ENCODE data around the gene TTLL3. TPM values are rescaled to one million over a fixed set of nuclear protein-coding genes. Genes with fewer than 3 reads are reported as not detected.

Gene TTLL3
- total and polyA plus RNA-seq, 2 of the 13 experiments (the other 11 are each of a cell fraction or from before 2014, with no cell fraction given) = 9.5 to 51.2 TPM

DNA sequence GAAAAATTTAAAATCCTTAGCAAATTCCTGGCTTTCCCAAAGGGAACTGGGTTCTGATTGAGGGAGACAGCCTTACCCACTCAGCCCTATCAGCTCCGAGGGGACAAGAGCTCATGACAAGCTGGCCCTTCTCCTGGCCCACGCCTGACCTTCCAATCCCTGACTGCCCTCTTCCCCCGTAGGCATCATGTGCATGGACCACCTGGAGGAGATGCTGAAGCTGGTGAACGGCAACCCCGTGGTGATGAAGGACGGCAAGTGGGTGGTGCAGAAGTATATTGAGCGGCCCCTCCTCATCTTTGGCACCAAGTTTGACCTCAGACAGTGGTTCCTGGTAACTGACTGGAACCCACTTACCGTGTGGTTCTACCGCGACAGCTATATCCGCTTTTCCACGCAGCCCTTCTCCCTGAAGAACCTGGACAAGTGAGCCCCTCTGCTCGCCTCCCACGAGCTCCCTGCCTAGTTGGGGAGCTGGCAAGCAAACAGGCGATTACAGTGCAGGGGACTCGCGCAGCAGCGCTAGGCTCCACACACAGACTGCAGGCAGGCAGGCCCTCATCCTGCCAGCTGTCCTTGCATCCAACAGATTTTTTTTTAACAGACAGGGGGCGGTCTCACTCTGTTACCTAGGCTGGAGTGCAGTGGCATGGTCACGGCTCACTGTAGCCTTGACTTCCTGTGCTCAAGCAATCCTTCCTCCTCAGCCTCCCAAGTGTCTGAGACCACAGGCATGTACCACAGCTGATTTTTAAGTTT lies 16.9 kb downstream of the TTLL3 start (continued):
- TF ChIP-seq, protein P1, sequence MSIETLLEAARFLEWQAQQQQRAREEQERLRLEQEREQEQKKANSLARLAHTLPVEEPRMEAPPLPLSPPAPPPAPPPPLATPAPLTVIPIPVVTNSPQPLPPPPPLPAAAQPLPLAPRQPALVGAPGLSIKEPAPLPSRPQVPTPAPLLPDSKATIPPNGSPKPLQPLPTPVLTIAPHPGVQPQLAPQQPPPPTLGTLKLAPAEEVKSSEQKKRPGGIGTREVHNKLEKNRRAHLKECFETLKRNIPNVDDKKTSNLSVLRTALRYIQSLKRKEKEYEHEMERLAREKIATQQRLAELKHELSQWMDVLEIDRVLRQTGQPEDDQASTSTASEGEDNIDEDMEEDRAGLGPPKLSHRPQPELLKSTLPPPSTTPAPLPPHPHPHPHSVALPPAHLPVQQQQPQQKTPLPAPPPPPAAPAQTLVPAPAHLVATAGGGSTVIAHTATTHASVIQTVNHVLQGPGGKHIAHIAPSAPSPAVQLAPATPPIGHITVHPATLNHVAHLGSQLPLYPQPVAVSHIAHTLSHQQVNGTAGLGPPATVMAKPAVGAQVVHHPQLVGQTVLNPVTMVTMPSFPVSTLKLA (IDR thresholded peaks at IDR 0.05) = no peak
- TF ChIP-seq RAD21 (CRISPR knock-in tag; IDR thresholded peaks at IDR 0.05) = 0 out of 2 replicates have a peak, but pooled peaks have one; percentile 36
- TF ChIP-seq RFX3 (CRISPR knock-in tag; IDR thresholded peaks at IDR 0.05) = no peak
- no peak for TF ChIP-seq SMARCE1 (IDR thresholded peaks at IDR 0.05; ENCODE audit: borderline replicate concordance)
- TF ChIP-seq, protein P2, sequence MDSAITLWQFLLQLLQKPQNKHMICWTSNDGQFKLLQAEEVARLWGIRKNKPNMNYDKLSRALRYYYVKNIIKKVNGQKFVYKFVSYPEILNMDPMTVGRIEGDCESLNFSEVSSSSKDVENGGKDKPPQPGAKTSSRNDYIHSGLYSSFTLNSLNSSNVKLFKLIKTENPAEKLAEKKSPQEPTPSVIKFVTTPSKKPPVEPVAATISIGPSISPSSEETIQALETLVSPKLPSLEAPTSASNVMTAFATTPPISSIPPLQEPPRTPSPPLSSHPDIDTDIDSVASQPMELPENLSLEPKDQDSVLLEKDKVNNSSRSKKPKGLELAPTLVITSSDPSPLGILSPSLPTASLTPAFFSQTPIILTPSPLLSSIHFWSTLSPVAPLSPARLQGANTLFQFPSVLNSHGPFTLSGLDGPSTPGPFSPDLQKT (CRISPR knock-in tag; IDR thresholded peaks at IDR 0.05; ENCODE audit: borderline replicate concordance) = no peak
- TF ChIP-seq ZFY (CRISPR knock-in tag; IDR thresholded peaks at IDR 0.05) = no peak

DNA sequence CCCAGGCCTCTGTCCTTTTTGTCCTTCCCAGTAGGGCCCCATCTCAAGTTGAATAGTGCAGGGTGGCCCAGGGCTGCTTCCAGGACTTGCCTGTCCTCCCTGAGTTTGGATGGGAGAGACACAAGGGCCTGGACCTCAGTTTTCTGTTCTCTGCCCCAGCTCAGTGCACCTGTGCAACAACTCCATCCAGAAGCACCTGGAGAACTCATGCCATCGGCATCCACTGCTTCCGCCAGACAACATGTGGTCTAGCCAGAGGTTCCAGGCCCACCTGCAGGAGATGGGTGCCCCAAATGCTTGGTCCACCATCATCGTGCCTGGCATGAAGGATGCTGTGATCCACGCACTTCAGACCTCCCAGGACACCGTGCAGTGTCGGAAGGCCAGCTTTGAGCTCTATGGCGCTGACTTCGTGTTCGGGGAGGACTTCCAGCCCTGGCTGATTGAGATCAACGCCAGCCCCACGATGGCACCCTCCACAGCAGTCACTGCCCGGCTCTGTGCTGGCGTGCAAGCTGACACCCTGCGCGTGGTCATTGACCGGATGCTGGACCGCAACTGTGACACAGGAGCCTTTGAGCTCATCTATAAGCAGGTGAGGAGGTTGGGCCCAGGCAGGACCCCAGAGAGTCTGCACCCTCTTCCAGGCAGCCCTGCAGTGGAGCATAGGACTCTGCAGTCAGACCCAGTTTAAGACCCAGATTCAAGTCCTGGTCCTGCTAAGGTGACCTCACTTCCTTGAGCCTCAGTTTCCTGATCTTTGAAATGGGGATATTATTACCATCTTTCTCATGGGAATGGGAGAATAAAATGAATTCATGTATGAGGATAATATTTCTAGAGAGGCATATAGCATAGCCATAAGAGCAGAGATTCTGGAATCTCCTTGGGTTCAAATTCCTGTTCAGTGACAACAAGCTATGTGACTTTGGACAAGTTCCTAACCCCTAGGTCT lies 19.0 kb downstream of the TTLL3 start:
- Histone ChIP-seq H3K9me3 (ENCODE audit: low read length) (no peaks in the 10 kb centered on the region), H4K20me1 (ENCODE audit: insufficient read depth, low read length) (no peaks in the 10 kb centered on the region), H3K36me3 (replicated peaks in 1 of 2; ENCODE audit: control insufficient read depth in 1 of 2, insufficient read depth in 2 of 2, low read length in 2 of 2) (peaks cover 10 to 11% of the 10 kb centered on the region in 2 experiments; a peak in 4 of 5 replicates), H3K4me1 (ENCODE audit: insufficient read depth, low read length) (no peaks in the 10 kb centered on the region), H3K27ac (ENCODE audit: extremely low read length, insufficient read depth, low read length) (no peak overlapping the region), H2AFZ (ENCODE audit: low read length) (no peak overlapping the region), H3K4me3 (replicated peaks in 1 of 3; ENCODE audit: insufficient read depth in 1 of 3, low read depth in 2 of 3, low read length in 3 of 3) (no peak overlapping the region), H3K4me2 (ENCODE audit: low read depth, low read length) (no peak overlapping the region), H3K27me3 (ENCODE audit: control insufficient read depth in 1 of 2, insufficient read depth in 2 of 2, low read length in 2 of 2) (no peaks in the 10 kb centered on the region), H3K79me2 (ENCODE audit: insufficient read depth, low read length) (no peaks in the 10 kb centered on the region), H3K9ac (ENCODE audit: insufficient read depth, low read depth, low read length) (no peak overlapping the region)
- in situ Hi-C loops (cut with HindIII; ENCODE audit: extremely low pct_ligation_motif_present, low pct_unique_long_range_greater_than_20kb) (no loop called here), intact Hi-C loops (cut with micrococcal nuclease; ENCODE audit: unreplicated experiment) (no loop called here)
- POLR2A ChIA-PET = no interaction called here
- TF ChIP-seq, protein P3, sequence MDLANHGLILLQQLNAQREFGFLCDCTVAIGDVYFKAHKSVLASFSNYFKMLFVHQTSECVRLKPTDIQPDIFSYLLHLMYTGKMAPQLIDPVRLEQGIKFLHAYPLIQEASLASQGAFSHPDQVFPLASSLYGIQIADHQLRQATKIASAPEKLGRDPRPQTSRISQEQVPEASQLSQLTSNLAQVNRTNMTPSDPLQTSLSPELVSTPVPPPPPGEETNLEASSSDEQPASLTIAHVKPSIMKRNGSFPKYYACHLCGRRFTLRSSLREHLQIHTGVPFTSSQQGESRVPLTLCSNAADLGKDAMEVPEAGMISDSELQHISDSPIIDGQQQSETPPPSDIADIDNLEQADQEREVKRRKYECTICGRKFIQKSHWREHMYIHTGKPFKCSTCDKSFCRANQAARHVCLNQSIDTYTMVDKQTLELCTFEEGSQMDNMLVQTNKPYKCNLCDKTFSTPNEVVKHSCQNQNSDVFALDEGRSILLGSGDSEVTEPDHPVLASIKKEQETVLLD (CRISPR knock-in tag; IDR thresholded peaks at IDR 0.05; ENCODE audit: low read depth) = no peak
- TF ChIP-seq, protein P4, sequence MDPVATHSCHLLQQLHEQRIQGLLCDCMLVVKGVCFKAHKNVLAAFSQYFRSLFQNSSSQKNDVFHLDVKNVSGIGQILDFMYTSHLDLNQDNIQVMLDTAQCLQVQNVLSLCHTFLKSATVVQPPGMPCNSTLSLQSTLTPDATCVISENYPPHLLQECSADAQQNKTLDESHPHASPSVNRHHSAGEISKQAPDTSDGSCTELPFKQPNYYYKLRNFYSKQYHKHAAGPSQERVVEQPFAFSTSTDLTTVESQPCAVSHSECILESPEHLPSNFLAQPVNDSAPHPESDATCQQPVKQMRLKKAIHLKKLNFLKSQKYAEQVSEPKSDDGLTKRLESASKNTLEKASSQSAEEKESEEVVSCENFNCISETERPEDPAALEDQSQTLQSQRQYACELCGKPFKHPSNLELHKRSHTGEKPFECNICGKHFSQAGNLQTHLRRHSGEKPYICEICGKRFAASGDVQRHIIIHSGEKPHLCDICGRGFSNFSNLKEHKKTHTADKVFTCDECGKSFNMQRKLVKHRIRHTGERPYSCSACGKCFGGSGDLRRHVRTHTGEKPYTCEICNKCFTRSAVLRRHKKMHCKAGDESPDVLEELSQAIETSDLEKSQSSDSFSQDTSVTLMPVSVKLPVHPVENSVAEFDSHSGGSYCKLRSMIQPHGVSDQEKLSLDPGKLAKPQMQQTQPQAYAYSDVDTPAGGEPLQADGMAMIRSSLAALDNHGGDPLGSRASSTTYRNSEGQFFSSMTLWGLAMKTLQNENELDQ (CRISPR knock-in tag; IDR thresholded peaks at IDR 0.05; ENCODE audit: borderline replicate concordance) = no peak
- TF ChIP-seq ZNF629 (CRISPR knock-in tag; conservative IDR thresholded peaks at IDR 0.05) (peak; percentile 86), ZSCAN22 (CRISPR knock-in tag; IDR thresholded peaks at IDR 0.05) (no peak), TGIF2 (CRISPR knock-in tag; IDR thresholded peaks at IDR 0.05) (no peak), HNRNPL (IDR thresholded peaks at IDR 0.05; ENCODE audit: low read depth, low read length) (no peak)
- FAIRE-seq (no peak), DNase-seq (ENCODE audit: low spot score) (no peak), ATAC-seq (no peak)
- 99% methylated on average over 10 of the region's 17 CpGs for WGBS (ENCODE audit: low lambda C conversion rate)
- BruUV-seq (replicated peaks) = no TSS peak
- CTCF ChIA-PET (ENCODE audit: low intra/inter-chr PET ratio, low total read pairs) = no interaction called here

Measured in HepG2 (cell line).